ENCODE data around the gene RPTN.

DNA sequence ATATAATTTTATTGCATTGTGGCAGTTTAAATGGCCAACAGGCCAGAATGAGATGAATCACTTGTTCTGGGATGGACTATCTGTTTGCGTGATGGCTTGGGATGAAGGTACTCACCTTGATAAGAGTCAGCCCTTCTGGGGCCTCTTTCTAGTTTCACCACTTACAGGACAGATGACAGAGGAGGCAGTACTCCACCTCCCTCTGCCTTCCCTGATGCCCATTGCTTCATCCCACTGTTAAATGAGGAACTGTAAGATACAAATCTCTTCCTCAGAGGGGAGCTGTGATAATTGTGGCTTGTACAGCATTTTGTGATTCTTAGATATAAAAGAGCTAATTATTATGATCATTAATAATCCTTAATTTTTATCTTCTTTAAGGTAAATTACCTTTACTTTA is 40.1 kb downstream of the RPTN start:
- TF ChIP-seq, protein P1, sequence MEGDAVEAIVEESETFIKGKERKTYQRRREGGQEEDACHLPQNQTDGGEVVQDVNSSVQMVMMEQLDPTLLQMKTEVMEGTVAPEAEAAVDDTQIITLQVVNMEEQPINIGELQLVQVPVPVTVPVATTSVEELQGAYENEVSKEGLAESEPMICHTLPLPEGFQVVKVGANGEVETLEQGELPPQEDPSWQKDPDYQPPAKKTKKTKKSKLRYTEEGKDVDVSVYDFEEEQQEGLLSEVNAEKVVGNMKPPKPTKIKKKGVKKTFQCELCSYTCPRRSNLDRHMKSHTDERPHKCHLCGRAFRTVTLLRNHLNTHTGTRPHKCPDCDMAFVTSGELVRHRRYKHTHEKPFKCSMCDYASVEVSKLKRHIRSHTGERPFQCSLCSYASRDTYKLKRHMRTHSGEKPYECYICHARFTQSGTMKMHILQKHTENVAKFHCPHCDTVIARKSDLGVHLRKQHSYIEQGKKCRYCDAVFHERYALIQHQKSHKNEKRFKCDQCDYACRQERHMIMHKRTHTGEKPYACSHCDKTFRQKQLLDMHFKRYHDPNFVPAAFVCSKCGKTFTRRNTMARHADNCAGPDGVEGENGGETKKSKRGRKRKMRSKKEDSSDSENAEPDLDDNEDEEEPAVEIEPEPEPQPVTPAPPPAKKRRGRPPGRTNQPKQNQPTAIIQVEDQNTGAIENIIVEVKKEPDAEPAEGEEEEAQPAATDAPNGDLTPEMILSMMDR (IDR thresholded peaks at IDR 0.05), result no peak
- TF ChIP-seq POLR2A (IDR thresholded peaks at IDR 0.05), result no peak

Measured in esophagus squamous epithelium (tissue), 4 donors.